Thyroid gland (tissue), 4 donors: ENCODE measurements around the gene RAP1GAP2.

Experiments used
- POLR2A ChIP-seq, 2 donors: fragments of 450-650 bp; IDR thresholded peaks; one replicate each; pipeline ENCODE4 v1.6.1; 2017; ENCODE audit warnings: antibody characterized with exemption in 2 of 2, mild to moderate bottlenecking in 2 of 2, moderate library complexity in 1 of 2
- TF ChIP-seq, protein P1 (sequence below), 6 experiments: fragments of 200-600 bp in 3 of 6; fragments of 450-650 bp in 3 of 6; sonication (generic) in 3 of 6; IDR thresholded peaks; one replicate each; pipeline ENCODE4 v1.5.1; 2016 to 2019; ENCODE audit warnings: antibody characterized with exemption in 6 of 6, mild to moderate bottlenecking in 2 of 6, inconsistent platforms in 1 of 6, moderate library complexity in 1 of 6

DNA sequence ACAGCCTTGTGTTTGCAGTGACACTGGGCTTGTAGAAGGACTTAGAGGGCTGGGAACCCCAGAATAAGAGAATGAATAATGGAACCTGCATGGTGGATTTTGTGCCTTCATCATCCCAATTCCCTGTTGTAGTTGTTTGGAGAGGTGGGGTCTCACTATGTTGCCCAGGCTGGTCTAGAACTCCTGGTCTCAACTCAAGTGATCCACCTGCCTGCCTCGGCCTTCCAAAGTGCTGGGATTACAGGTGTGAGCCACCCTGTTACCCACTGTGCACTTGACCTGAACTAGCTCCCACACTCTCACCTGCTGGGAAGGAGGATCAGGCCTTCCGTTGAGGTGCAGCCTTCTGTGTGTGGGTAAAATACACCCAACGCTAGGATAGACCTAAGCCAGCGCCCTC lies 55.4 kb downstream of the RAP1GAP2 start:
- TF ChIP-seq, protein P1, sequence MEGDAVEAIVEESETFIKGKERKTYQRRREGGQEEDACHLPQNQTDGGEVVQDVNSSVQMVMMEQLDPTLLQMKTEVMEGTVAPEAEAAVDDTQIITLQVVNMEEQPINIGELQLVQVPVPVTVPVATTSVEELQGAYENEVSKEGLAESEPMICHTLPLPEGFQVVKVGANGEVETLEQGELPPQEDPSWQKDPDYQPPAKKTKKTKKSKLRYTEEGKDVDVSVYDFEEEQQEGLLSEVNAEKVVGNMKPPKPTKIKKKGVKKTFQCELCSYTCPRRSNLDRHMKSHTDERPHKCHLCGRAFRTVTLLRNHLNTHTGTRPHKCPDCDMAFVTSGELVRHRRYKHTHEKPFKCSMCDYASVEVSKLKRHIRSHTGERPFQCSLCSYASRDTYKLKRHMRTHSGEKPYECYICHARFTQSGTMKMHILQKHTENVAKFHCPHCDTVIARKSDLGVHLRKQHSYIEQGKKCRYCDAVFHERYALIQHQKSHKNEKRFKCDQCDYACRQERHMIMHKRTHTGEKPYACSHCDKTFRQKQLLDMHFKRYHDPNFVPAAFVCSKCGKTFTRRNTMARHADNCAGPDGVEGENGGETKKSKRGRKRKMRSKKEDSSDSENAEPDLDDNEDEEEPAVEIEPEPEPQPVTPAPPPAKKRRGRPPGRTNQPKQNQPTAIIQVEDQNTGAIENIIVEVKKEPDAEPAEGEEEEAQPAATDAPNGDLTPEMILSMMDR (IDR thresholded peaks at IDR 0.05), result no peak
- no peak for TF ChIP-seq POLR2A (IDR thresholded peaks at IDR 0.05)
